Natural killer cell (primary cell): ENCODE results near the gene MAST3. TPM values are rescaled to one million over a fixed set of nuclear protein-coding genes. Genes with fewer than 3 reads are reported as not detected.

Experiments used
- ATAC-seq, 3 donors: fragments of 150-1000 bp in 2 of 3; fragments of 200-7000 bp in 1 of 3; cut with Tn5 transposase; 1 replicate in 1 of 3; 2 replicates in 2 of 3; pipeline ENCODE4 v1.10.0; 2021; ENCODE audit warnings: mild to moderate bottlenecking in 2 of 3, moderate library complexity in 2 of 3
- DNase-seq, 2 donors: peaks; one replicate each; pipeline versions ENCODE4 v3.0.0 to v3.0.0-alpha.2; 2013 to 2021; ENCODE audit warnings: mixed read lengths in 1 of 2
- H3K27ac ChIP-seq: one replicate; pipeline ENCODE4 v1.5.1; 2013; ENCODE audit warnings: mild to moderate bottlenecking, low read length
- H3K27me3 ChIP-seq: one replicate; pipeline ENCODE4 v1.6.1; 2013; ENCODE audit warnings: low read length; ENCODE audit not compliant: control insufficient read depth, insufficient read depth
- H3K36me3 ChIP-seq: one replicate; pipeline ENCODE4 v1.6.1; 2013; ENCODE audit warnings: low read length; ENCODE audit not compliant: control insufficient read depth, insufficient read depth
- H3K4me1 ChIP-seq: one replicate; pipeline ENCODE4 v1.6.1; 2013; ENCODE audit warnings: low read length; ENCODE audit not compliant: control insufficient read depth, insufficient read depth
- H3K4me3 ChIP-seq: one replicate; pipeline ENCODE4 v1.5.1; 2013; ENCODE audit warnings: low read length
- H3K9me3 ChIP-seq: one replicate; pipeline ENCODE4 v1.6.1; 2013; ENCODE audit warnings: low read length; ENCODE audit not compliant: control insufficient read depth, insufficient read depth
- H3K27ac Mint-ChIP-seq, 2 donors: one replicate each; pipeline ENCODE4 v1.8.0; 2022; ENCODE audit warnings: mild to moderate bottlenecking in 2 of 2, mixed read lengths in 2 of 2, moderate library complexity in 1 of 2
- H3K27me3 Mint-ChIP-seq, 2 donors: one replicate each; pipeline ENCODE4 v1.8.0; 2022; ENCODE audit warnings: low read depth in 2 of 2, mixed read lengths in 2 of 2
- H3K36me3 Mint-ChIP-seq: one replicate; pipeline ENCODE4 v1.8.0; 2022; ENCODE audit warnings: mixed read lengths
- H3K4me1 Mint-ChIP-seq, 2 donors: one replicate each; pipeline ENCODE4 v1.8.0; 2022; ENCODE audit warnings: mixed read lengths in 2 of 2
- H3K4me3 Mint-ChIP-seq: one replicate; pipeline ENCODE4 v1.8.0; 2022; ENCODE audit warnings: mild to moderate bottlenecking, moderate library complexity, mixed read lengths
- H3K9me3 Mint-ChIP-seq, 2 donors: one replicate each; pipeline ENCODE4 v1.8.0; 2022; ENCODE audit warnings: mixed read lengths in 2 of 2
- CTCF ChIP-seq: fragments of 200-600 bp; IDR thresholded peaks from one replicate; pipeline ENCODE4 v1.8.0; 2022; ENCODE audit warnings: antibody characterized with exemption
- WGBS: methylation state at CpG from one replicate; pipeline ENCODE4 v1.1.7; 2013; ENCODE audit warnings: missing lambda C conversion rate; ENCODE audit not compliant: insufficient coverage; 5-methylcytosine and 5-hydroxymethylcytosine counted together
- intact Hi-C: fragments of 100-400 bp; cut with micrococcal nuclease; formaldehyde crosslinking; loops from one replicate; pipeline ENCODE4 v1.14.2; 2022
- total RNA-seq, 4 donors: library from RNA; stranded (reverse); fragments of 120-200 nt in 1 of 4; gene quantifications; one replicate each; pipeline versions ENCODE4 v1.2.3 to v1.2.4, GENCODE V29; 2013 to 2022

Gene MAST3
- total RNA-seq, 3 donors from 2014 or later (not counting 1 experiment from before 2014, with no cell fraction given), result 84.5 to 101 (median 101) TPM

GRCh38 chr19:18160493-18160970 lies 63.0 kb downstream of the MAST3 start:
- Mint-ChIP-seq H3K4me3 (peak overlapping the region; percentile 40), H3K9me3 (no peaks in the 10 kb centered on the region), H3K27me3 (no peaks in the 10 kb centered on the region), H3K4me1 (peaks cover 0 to 15% of the 10 kb centered on the region in 2 donors), H3K36me3 (peaks cover 2% of the 10 kb centered on the region), H3K27ac (peak overlapping the region in 1 of 2 donors; percentile 42)
- intact Hi-C loops, result loop anchor here (5.0 kb wide), 1 partner anchor 92 kb away; no protein-coding TSS in a partner anchor
- WGBS, result 89% methylated on average over 13 of the region's 13 CpGs
- ATAC-seq (no peak), DNase-seq (peak in 1 of 2 donors; percentile 15)
- H3K9me3 ChIP-seq, result no peaks in the 10 kb centered on the region
- H3K4me1 ChIP-seq, result peaks cover 16% of the 10 kb centered on the region
- TF ChIP-seq CTCF, result no peak
- no peaks in the 10 kb centered on the region for H3K27me3 ChIP-seq
- no peak overlapping the region for H3K27ac ChIP-seq
- no peak overlapping the region for H3K4me3 ChIP-seq
- peaks cover 11% of the 10 kb centered on the region for H3K36me3 ChIP-seq

GRCh38 chr19:18160971-18161635 lies 63.5 kb downstream of the MAST3 start:
- TF ChIP-seq CTCF, result peak; percentile 65
- Mint-ChIP-seq H3K4me3 (no peak overlapping the region), H3K27ac (peak overlapping the region in 1 of 2 donors; percentile 42), H3K9me3 (no peaks in the 10 kb centered on the region), H3K4me1 (peaks cover 0 to 13% of the 10 kb centered on the region in 2 donors), H3K36me3 (peaks cover 8% of the 10 kb centered on the region), H3K27me3 (no peaks in the 10 kb centered on the region)
- H3K4me1 ChIP-seq, result peaks cover 16% of the 10 kb centered on the region
- peak; percentile 85 to 89 for DNase-seq
- H3K36me3 ChIP-seq, result peaks cover 16% of the 10 kb centered on the region
- intact Hi-C loops, result loop anchor here (5.0 kb wide), 1 partner anchor 91 kb away; no protein-coding TSS in a partner anchor
- peak; percentile 98 to 99 (median 99) for ATAC-seq
- no peaks in the 10 kb centered on the region for H3K27me3 ChIP-seq
- H3K27ac ChIP-seq, result no peak overlapping the region
- no peaks in the 10 kb centered on the region for H3K9me3 ChIP-seq
- 6% methylated on average over 66 of the region's 66 CpGs for WGBS
- H3K4me3 ChIP-seq, result no peak overlapping the region

GRCh38 chr19:18161636-18162002 lies 64.0 kb downstream of the MAST3 start:
- Histone ChIP-seq H3K4me3 (no peak overlapping the region), H3K36me3 (peaks cover 16% of the 10 kb centered on the region), H3K4me1 (peaks cover 16% of the 10 kb centered on the region), H3K9me3 (no peaks in the 10 kb centered on the region), H3K27me3 (no peaks in the 10 kb centered on the region), H3K27ac (no peak overlapping the region)
- Mint-ChIP-seq H3K4me1 (peaks cover 0 to 9% of the 10 kb centered on the region in 2 donors), H3K27ac (no peak overlapping the region), H3K4me3 (no peak overlapping the region), H3K36me3 (peaks cover 9% of the 10 kb centered on the region), H3K27me3 (no peaks in the 10 kb centered on the region), H3K9me3 (no peaks in the 10 kb centered on the region)
- no peak for DNase-seq
- WGBS, result 79% methylated on average over 19 of the region's 19 CpGs
- ATAC-seq, result no peak
- intact Hi-C loops, result loop anchor here (5.0 kb wide), 1 partner anchor 91 kb away; no protein-coding TSS in a partner anchor
- peak; percentile 54 for TF ChIP-seq CTCF
